Astrocyte (in vitro differentiated cells and primary cell): ENCODE results near the gene NPY4R2. TPM values are rescaled to one million over a fixed set of nuclear protein-coding genes. Genes with fewer than 3 reads are reported as not detected.
"Not testable (repeated sequence)": the region's sequence is repeated elsewhere in the genome, so short reads cannot be mapped to it uniquely, and the experiment has no call there.

ENCODE experiments used
- DNase-seq: peaks from one replicate; pipeline ENCODE4 v3.0.0-alpha.2; 2010; ENCODE audit warnings: low read depth
- FAIRE-seq: peaks from 2 replicates; lab custom pipeline; 2011; peaks lifted over from hg19 to GRCh38; lab: Jason Lieb, UNC
- H2AFZ ChIP-seq: 2 replicates; pipeline ENCODE4 v1.6.0; 2012; ENCODE audit warnings: low read depth, low read length, inconsistent platforms
- H3K27ac ChIP-seq: 2 replicates; pipeline ENCODE4 v1.5.1; 2011; ENCODE audit warnings: low read depth, low read length, inconsistent platforms
- H3K27me3 ChIP-seq: 2 replicates; pipeline ENCODE4 v1.6.0; 2011; ENCODE audit warnings: low read length, inconsistent platforms; ENCODE audit not compliant: insufficient read depth
- H3K36me3 ChIP-seq: 2 replicates; pipeline ENCODE4 v1.5.1; 2011; ENCODE audit warnings: low read length, inconsistent platforms; ENCODE audit not compliant: insufficient read depth
- H3K4me1 ChIP-seq: 2 replicates; pipeline ENCODE4 v1.5.1; 2011; ENCODE audit warnings: low read length, inconsistent platforms; ENCODE audit not compliant: insufficient read depth
- H3K4me2 ChIP-seq: 2 replicates; pipeline ENCODE4 v1.6.0; 2012; ENCODE audit warnings: low read length, inconsistent platforms
- H3K4me3 ChIP-seq: 2 replicates; pipeline ENCODE4 v1.5.1; 2011; ENCODE audit warnings: low read depth, mild to moderate bottlenecking, low read length, inconsistent platforms; ENCODE audit not compliant: insufficient read depth
- H3K79me2 ChIP-seq: 2 replicates; pipeline ENCODE4 v1.6.0; 2012; ENCODE audit warnings: mild to moderate bottlenecking, low read length, inconsistent platforms; ENCODE audit not compliant: insufficient read depth
- H3K9ac ChIP-seq: 2 replicates; pipeline ENCODE4 v1.6.0; 2012; ENCODE audit warnings: mild to moderate bottlenecking, low read length, inconsistent platforms
- H3K9me3 ChIP-seq: 2 replicates; pipeline ENCODE4 v1.5.1; 2012; ENCODE audit warnings: low read depth, mild to moderate bottlenecking, low read length, inconsistent platforms; ENCODE audit not compliant: insufficient read depth
- H4K20me1 ChIP-seq: 2 replicates; pipeline ENCODE4 v1.6.0; 2012; ENCODE audit warnings: low read length, inconsistent platforms; ENCODE audit not compliant: insufficient read depth
- H3K27ac Mint-ChIP-seq: one replicate; pipeline ENCODE4 v1.8.0; 2021; ENCODE audit warnings: mild to moderate bottlenecking, mixed read lengths; ENCODE audit not compliant: unreplicated experiment
- H3K27me3 Mint-ChIP-seq: one replicate; pipeline ENCODE4 v1.8.0; 2021; ENCODE audit warnings: low read depth, mixed read lengths; ENCODE audit not compliant: unreplicated experiment
- H3K36me3 Mint-ChIP-seq: one replicate; pipeline ENCODE4 v1.8.0; 2021; ENCODE audit warnings: low read depth, mixed read lengths; ENCODE audit not compliant: unreplicated experiment
- H3K4me1 Mint-ChIP-seq: one replicate; pipeline ENCODE4 v1.8.0; 2021; ENCODE audit warnings: low read depth, mixed read lengths; ENCODE audit not compliant: unreplicated experiment
- H3K4me3 Mint-ChIP-seq: one replicate; pipeline ENCODE4 v1.8.0; 2021; ENCODE audit warnings: mild to moderate bottlenecking, moderate library complexity, mixed read lengths; ENCODE audit not compliant: unreplicated experiment
- H3K9me3 Mint-ChIP-seq: one replicate; pipeline ENCODE4 v1.8.0; 2021; ENCODE audit warnings: mild to moderate bottlenecking, mixed read lengths; ENCODE audit not compliant: unreplicated experiment
- total RNA-seq: library from RNA; stranded (reverse); gene quantifications from 2 replicates; pipeline ENCODE4 v1.2.1, GENCODE V29; 2021

NPY4R2 gene
- total RNA-seq, 1 donor from 2014 or later, result not detected

GRCh38 chr10:47937634-47938033, 19.2 kb downstream of the NPY4R2 start:
- not testable (repeated sequence) for FAIRE-seq, H4K20me1 ChIP-seq, H3K4me1 Mint-ChIP-seq, H3K4me3 ChIP-seq, H3K27ac ChIP-seq, H3K4me1 ChIP-seq, H3K36me3 Mint-ChIP-seq, H3K9ac ChIP-seq, H3K27me3 ChIP-seq, H3K4me3 Mint-ChIP-seq, H3K36me3 ChIP-seq, DNase-seq, H3K79me2 ChIP-seq, H3K27me3 Mint-ChIP-seq, H3K9me3 ChIP-seq, H2AFZ ChIP-seq, H3K27ac Mint-ChIP-seq, H3K4me2 ChIP-seq, H3K9me3 Mint-ChIP-seq

- H3K27me3 ChIP-seq, H3K79me2 ChIP-seq, H3K27me3 Mint-ChIP-seq, H3K9me3 ChIP-seq, H3K27ac ChIP-seq, DNase-seq, H3K4me2 ChIP-seq, H3K9ac ChIP-seq, H3K36me3 ChIP-seq, H2AFZ ChIP-seq, H3K36me3 Mint-ChIP-seq, H3K4me3 Mint-ChIP-seq, H3K4me1 ChIP-seq, H3K4me1 Mint-ChIP-seq, H4K20me1 ChIP-seq, H3K4me3 ChIP-seq, H3K9me3 Mint-ChIP-seq, FAIRE-seq: not testable (repeated sequence)
- H3K27ac Mint-ChIP-seq, result peak overlapping the region; percentile 34
Measured at GRCh38 chr10:47940821-47941220, 22.4 kb downstream of the NPY4R2 start.

- FAIRE-seq, H3K4me3 ChIP-seq, H4K20me1 ChIP-seq, H3K27ac Mint-ChIP-seq, H3K9me3 ChIP-seq, H3K4me1 ChIP-seq, H3K27me3 ChIP-seq, H3K4me2 ChIP-seq, H3K79me2 ChIP-seq, H3K36me3 Mint-ChIP-seq, H3K9ac ChIP-seq, H3K27ac ChIP-seq, H3K4me3 Mint-ChIP-seq, H3K4me1 Mint-ChIP-seq, H3K9me3 Mint-ChIP-seq, H3K36me3 ChIP-seq, H3K27me3 Mint-ChIP-seq, H2AFZ ChIP-seq, DNase-seq: not testable (repeated sequence)
Measured at GRCh38 chr10:47941379-47941778, 22.9 kb downstream of the NPY4R2 start.

- H3K27me3 Mint-ChIP-seq, H4K20me1 ChIP-seq, H3K36me3 ChIP-seq, H3K4me3 Mint-ChIP-seq, H3K27ac ChIP-seq, H3K9me3 Mint-ChIP-seq, H3K4me3 ChIP-seq, H3K4me1 ChIP-seq, H3K27me3 ChIP-seq, H3K9me3 ChIP-seq, H3K4me2 ChIP-seq, H2AFZ ChIP-seq, H3K36me3 Mint-ChIP-seq, H3K79me2 ChIP-seq, H3K9ac ChIP-seq, DNase-seq, H3K4me1 Mint-ChIP-seq, FAIRE-seq: not testable (repeated sequence)
- peak overlapping the region; percentile 9 for H3K27ac Mint-ChIP-seq
Measured at GRCh38 chr10:47942351-47943019, 24.0 kb downstream of the NPY4R2 start.

- not testable (repeated sequence) for H2AFZ ChIP-seq, H3K9me3 ChIP-seq, H3K4me3 ChIP-seq, H4K20me1 ChIP-seq, H3K27ac ChIP-seq, H3K36me3 ChIP-seq, H3K4me1 Mint-ChIP-seq, FAIRE-seq, H3K27me3 ChIP-seq, DNase-seq, H3K4me1 ChIP-seq, H3K27me3 Mint-ChIP-seq, H3K4me3 Mint-ChIP-seq, H3K4me2 ChIP-seq, H3K27ac Mint-ChIP-seq, H3K36me3 Mint-ChIP-seq, H3K9me3 Mint-ChIP-seq, H3K9ac ChIP-seq, H3K79me2 ChIP-seq
Measured at GRCh38 chr10:47943328-47943727, 24.9 kb downstream of the NPY4R2 start.

GRCh38 chr10:47947424-47947823, 29.0 kb downstream of the NPY4R2 start:
- H3K4me2 ChIP-seq, H3K4me1 ChIP-seq, H2AFZ ChIP-seq, H3K4me3 Mint-ChIP-seq, H3K9me3 Mint-ChIP-seq, H3K4me3 ChIP-seq, H3K27ac ChIP-seq, H3K27me3 ChIP-seq, H3K27ac Mint-ChIP-seq, FAIRE-seq, H3K9me3 ChIP-seq, H3K36me3 Mint-ChIP-seq, H3K79me2 ChIP-seq, H3K27me3 Mint-ChIP-seq, DNase-seq, H4K20me1 ChIP-seq, H3K36me3 ChIP-seq, H3K9ac ChIP-seq, H3K4me1 Mint-ChIP-seq: not testable (repeated sequence)
